ENCODE data around the gene SNRPD3.
"Not testable (repeated sequence)": the region's sequence is repeated elsewhere in the genome, so short reads cannot be mapped to it uniquely, and the experiment has no call there.

The SNRPD3 gene

GRCh38 chr22:24606340-24606739 lies 50.5 kb downstream of the SNRPD3 start:
- DNase-seq (ENCODE audit: low read depth in 2 of 2, low spot score in 1 of 2): not testable (repeated sequence)

DNA sequence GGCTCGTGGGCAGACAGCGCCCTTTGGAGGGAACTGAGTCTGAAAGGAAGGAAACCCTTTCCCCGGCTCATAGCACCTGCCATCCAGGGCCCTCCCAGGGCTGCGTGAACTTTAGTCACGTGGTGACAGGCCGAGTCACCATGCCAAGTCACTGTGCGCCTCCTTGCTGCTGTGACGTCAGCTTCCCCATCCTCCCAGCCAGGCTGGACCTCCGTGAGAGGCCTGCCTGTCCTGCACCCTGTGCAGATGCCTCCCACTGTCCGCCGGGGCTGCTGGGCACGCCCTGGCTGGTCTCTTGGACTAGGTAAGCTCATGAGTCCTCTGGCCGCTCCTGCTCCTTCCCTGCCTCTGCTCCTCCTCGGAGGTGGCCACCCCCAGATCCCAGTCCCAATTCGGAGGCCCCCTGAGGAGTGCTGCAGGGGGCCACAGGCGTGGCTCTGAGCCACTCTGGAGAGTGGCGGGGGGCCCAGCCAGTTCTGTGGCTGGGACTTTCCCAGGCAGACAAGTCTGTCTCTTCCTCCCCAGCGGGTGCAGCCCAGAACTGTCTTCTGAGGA lies 51.7 kb downstream of the SNRPD3 start:
- DNase-seq (ENCODE audit: low read depth in 2 of 2, low spot score in 1 of 2): not testable (repeated sequence)

- not testable (repeated sequence) for DNase-seq (ENCODE audit: low read depth in 2 of 2, low spot score in 1 of 2)
Measured at GRCh38 chr22:24608327-24608726, 52.5 kb downstream of the SNRPD3 start.

- not testable (repeated sequence) for DNase-seq (ENCODE audit: low read depth in 2 of 2, low spot score in 1 of 2)
Measured at GRCh38 chr22:24609888-24610287, 54.1 kb downstream of the SNRPD3 start.

DNA sequence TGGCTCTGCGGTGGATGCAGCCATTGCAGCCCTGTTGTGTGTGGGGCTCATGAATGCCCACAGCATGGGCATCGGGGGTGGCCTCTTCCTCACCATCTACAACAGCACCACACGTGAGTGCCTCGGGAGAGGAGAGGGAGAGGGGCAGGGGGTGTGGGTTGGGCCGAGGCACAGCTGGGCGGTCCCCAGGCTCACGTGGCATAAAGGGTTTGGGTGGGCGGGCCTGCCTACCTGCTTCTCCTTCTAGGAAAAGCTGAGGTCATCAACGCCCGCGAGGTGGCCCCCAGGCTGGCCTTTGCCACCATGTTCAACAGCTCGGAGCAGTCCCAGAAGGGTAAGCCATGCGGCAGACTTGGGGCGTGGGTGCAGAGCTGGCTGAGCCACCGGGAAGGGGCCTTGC lies 59.0 kb downstream of the SNRPD3 start:
- not testable (repeated sequence) for DNase-seq (ENCODE audit: low read depth in 2 of 2, low spot score in 1 of 2)

DNA sequence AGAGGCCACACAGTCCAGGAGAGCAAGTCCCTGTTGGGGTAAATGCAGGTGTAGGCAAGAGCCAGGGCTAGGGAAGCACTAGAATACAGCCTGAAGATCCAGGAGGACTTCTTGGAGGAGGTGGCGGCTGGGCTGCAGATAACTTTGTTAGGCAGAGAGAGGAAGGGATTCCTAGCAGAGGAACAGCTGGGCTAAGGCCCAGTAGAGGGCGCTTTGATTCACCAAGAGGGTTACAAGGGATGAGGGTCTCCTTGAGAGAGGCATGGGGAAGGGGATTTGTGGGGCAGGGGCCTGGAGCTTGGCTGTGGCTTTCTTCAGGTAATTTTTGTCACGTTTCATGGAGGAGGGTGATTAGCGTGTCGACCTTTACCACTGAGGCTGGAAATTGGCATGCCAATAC lies 65.4 kb downstream of the SNRPD3 start:
- not testable (repeated sequence) for DNase-seq (ENCODE audit: low read depth in 2 of 2, low spot score in 1 of 2)

DNA sequence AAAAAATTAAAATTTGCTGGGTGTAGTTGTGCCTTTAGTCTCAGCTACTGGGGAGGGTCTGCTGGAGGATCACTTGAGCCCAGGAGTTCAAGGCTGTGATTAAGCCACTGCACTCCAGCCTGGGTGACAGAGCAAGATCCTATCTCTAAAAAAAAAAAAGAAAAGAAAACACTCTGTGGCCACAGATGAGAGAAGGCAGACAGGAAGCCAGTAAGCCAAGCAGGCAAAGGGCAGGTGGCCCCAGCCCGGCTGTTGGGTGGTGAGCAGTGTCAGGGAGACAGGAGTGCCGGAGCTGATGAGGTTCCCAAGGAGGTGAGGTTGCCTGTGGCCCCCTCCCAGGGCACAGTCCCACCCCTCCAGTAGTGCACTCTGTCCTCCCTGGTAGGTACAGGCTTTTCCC lies 66.8 kb downstream of the SNRPD3 start:
- DNase-seq (ENCODE audit: low read depth in 2 of 2, low spot score in 1 of 2): not testable (repeated sequence)
